PC-3 (cell line): ENCODE measurements around the gene MIP. TPM values are rescaled to one million over a fixed set of nuclear protein-coding genes. Genes with fewer than 3 reads are reported as not detected.

Source experiments
- ATAC-seq: fragments of 200-7000 bp; cut with Tn5 transposase; 2 replicates; pipeline ENCODE4 v1.9.1; 2020; ENCODE audit warnings: mild to moderate bottlenecking, moderate library complexity
- BruUV-seq: library from RNA; stranded (reverse); fragments of 400-500 nt; replicated peaks from 2 replicates; lab custom pipeline; 2021; lab: Mats Ljungman, UMichigan
- CTCF ChIA-PET: fragments of 300-600 bp; sonication (Branson Sonifier 250); formaldehyde crosslinking; loops from one replicate; lab custom pipeline; 2022; ENCODE audit warnings: antibody characterized with exemption; lab: Charles Lee
- POLR2A ChIA-PET: fragments of 300-600 bp; sonication (Branson Sonifier 250); formaldehyde crosslinking; loops from one replicate; lab custom pipeline; 2022; ENCODE audit warnings: antibody characterized with exemption; ENCODE audit not compliant: unreplicated experiment; lab: Charles Lee
- DNase-seq: peaks from one replicate; pipeline ENCODE4 v3.0.0-alpha.2; 2015
- H2AFZ ChIP-seq: fragments of 300-600 bp; sonication (generic); 2 replicates; pipeline ENCODE4 v1.6.0; 2016; ENCODE audit warnings: antibody characterized with exemption, low read length
- H3F3A ChIP-seq: fragments of 300-600 bp; sonication (generic); one replicate; pipeline ENCODE4 v1.6.0; 2017; ENCODE audit warnings: antibody characterized with exemption, low read length, control low read depth, mild to moderate bottlenecking; ENCODE audit not compliant: unreplicated experiment
- H3K27ac ChIP-seq: fragments of 300-600 bp; sonication (generic); 2 replicates; pipeline ENCODE4 v1.5.1; 2016; ENCODE audit warnings: mild to moderate bottlenecking, low read length
- H3K27me3 ChIP-seq: fragments of 300-600 bp; sonication (generic); 2 replicates; pipeline ENCODE4 v1.6.1; 2016; ENCODE audit warnings: low read length, mixed read lengths
- H3K36me3 ChIP-seq: fragments of 300-600 bp; sonication (generic); 2 replicates; pipeline ENCODE4 v1.6.1; 2016; ENCODE audit warnings: low read depth, mixed run types, low read length, mixed read lengths
- H3K4me1 ChIP-seq: fragments of 300-600 bp; sonication (generic); 2 replicates; pipeline ENCODE4 v1.5.1; 2016; ENCODE audit warnings: low read length; ENCODE audit not compliant: insufficient read depth
- H3K4me2 ChIP-seq: fragments of 300-600 bp; sonication (generic); 2 replicates; pipeline ENCODE4 v1.6.0; 2016; ENCODE audit warnings: low read length
- H3K4me3 ChIP-seq: fragments of 300-600 bp; sonication (generic); 2 replicates; pipeline ENCODE4 v1.5.1; 2016; ENCODE audit warnings: mild to moderate bottlenecking, low read length, mixed read lengths
- H3K79me2 ChIP-seq: fragments of 300-600 bp; sonication (generic); 2 replicates; pipeline ENCODE4 v1.6.1; 2017; ENCODE audit warnings: low read length, mixed read lengths
- H3K9ac ChIP-seq: fragments of 300-600 bp; sonication (generic); 2 replicates; pipeline ENCODE4 v1.6.0; 2016; ENCODE audit warnings: mild to moderate bottlenecking, low read length
- H3K9me2 ChIP-seq: fragments of 300-600 bp; sonication (generic); replicated peaks from 2 replicates; pipeline ENCODE4 v1.6.1; 2016; ENCODE audit warnings: mixed run types, low read length, mixed read lengths
- H3K9me3 ChIP-seq: fragments of 300-600 bp; sonication (generic); 2 replicates; pipeline ENCODE4 v1.6.1; 2016; ENCODE audit warnings: low read length, mixed read lengths
- H4K20me1 ChIP-seq: fragments of 300-600 bp; sonication (generic); 2 replicates; pipeline ENCODE4 v1.6.1; 2016; ENCODE audit warnings: low read length, mixed read lengths
- EZH2 ChIP-seq: fragments of 300-600 bp; sonication (generic); IDR thresholded peaks from one replicate; pipeline ENCODE4 v1.6.1; 2017; ENCODE audit warnings: antibody characterized with exemption, mild to moderate bottlenecking, low read length; ENCODE audit not compliant: unreplicated experiment
- EZH2phosphoT487 ChIP-seq: fragments of 300-600 bp; sonication (generic); IDR thresholded peaks from 2 replicates; pipeline ENCODE4 v1.6.1; 2018; ENCODE audit warnings: mild to moderate bottlenecking, antibody characterized with exemption, low read length, borderline replicate concordance
- intact Hi-C: fragments of 100-400 bp; cut with micrococcal nuclease; formaldehyde crosslinking; loops from 2 replicates; pipeline ENCODE4 v1.9.0; 2023
- total RNA-seq: library from RNA; depleted of rRNA; stranded (reverse); fragments of >200 nt; gene quantifications from 2 replicates; pipeline ENCODE4 v1.2.3, GENCODE V29; 2014
- TF ChIP-seq, protein P1 (sequence below): fragments of 300-600 bp; sonication (generic); conservative IDR thresholded peaks from 2 replicates; pipeline ENCODE4 v1.5.1; 2017; ENCODE audit warnings: antibody characterized with exemption, low read depth, mild to moderate bottlenecking, low read length

Gene MIP
- total RNA-seq, 1 experiment from 2014 or later: not detected

- Histone ChIP-seq H3K4me2 (peak overlapping the region; percentile 100), H3K27ac (no peak overlapping the region), H3K27me3 (no peaks in the 10 kb centered on the region), H2AFZ (peak overlapping the region; percentile 96; the same call in 1 of the 2 replicates), H3F3A (no peaks in the 10 kb centered on the region), H3K79me2 (no peaks in the 10 kb centered on the region), H3K9me3 (no peaks in the 10 kb centered on the region), H3K4me3 (no peak overlapping the region), H3K36me3 (no peaks in the 10 kb centered on the region), H3K4me1 (peaks cover 5% of the 10 kb centered on the region; the same call in 1 of the 2 replicates), H4K20me1 (no peaks in the 10 kb centered on the region), H3K9me2 (no peaks in the 10 kb centered on the region), H3K9ac (no peak overlapping the region)
- CTCF ChIA-PET: no interaction called here
- intact Hi-C loops: no loop called here
- TF ChIP-seq EZH2 (no peak), EZH2phosphoT487 (no peak)
- TF ChIP-seq, protein P1, sequence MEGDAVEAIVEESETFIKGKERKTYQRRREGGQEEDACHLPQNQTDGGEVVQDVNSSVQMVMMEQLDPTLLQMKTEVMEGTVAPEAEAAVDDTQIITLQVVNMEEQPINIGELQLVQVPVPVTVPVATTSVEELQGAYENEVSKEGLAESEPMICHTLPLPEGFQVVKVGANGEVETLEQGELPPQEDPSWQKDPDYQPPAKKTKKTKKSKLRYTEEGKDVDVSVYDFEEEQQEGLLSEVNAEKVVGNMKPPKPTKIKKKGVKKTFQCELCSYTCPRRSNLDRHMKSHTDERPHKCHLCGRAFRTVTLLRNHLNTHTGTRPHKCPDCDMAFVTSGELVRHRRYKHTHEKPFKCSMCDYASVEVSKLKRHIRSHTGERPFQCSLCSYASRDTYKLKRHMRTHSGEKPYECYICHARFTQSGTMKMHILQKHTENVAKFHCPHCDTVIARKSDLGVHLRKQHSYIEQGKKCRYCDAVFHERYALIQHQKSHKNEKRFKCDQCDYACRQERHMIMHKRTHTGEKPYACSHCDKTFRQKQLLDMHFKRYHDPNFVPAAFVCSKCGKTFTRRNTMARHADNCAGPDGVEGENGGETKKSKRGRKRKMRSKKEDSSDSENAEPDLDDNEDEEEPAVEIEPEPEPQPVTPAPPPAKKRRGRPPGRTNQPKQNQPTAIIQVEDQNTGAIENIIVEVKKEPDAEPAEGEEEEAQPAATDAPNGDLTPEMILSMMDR: no peak
- no peak for DNase-seq
- POLR2A ChIA-PET: no interaction called here
- no peak for ATAC-seq
- BruUV-seq: no TSS peak
These were observed 32.2 kb upstream of the MIP start for GRCh38 chr12:56486694-56487093.

- DNase-seq: no peak
- BruUV-seq: no TSS peak
- Histone ChIP-seq H3K27ac (no peak overlapping the region), H4K20me1 (no peaks in the 10 kb centered on the region), H3K27me3 (no peaks in the 10 kb centered on the region), H3K9ac (no peak overlapping the region), H3K4me3 (no peak overlapping the region), H3K36me3 (no peaks in the 10 kb centered on the region), H2AFZ (no peak overlapping the region), H3K4me1 (peaks cover 5% of the 10 kb centered on the region; the same call in 1 of the 2 replicates), H3K9me3 (no peaks in the 10 kb centered on the region), H3K9me2 (no peaks in the 10 kb centered on the region), H3K79me2 (no peaks in the 10 kb centered on the region), H3F3A (no peaks in the 10 kb centered on the region), H3K4me2 (no peak overlapping the region)
- POLR2A ChIA-PET: no interaction called here
- no peak for ATAC-seq
- CTCF ChIA-PET: no interaction called here
- TF ChIP-seq, protein P1: no peak
- no peak for TF ChIP-seq EZH2phosphoT487
- no peak for TF ChIP-seq EZH2
- intact Hi-C loops: no loop called here
These were observed 30.1 kb upstream of the MIP start for GRCh38 chr12:56484566-56484965.

DNA sequence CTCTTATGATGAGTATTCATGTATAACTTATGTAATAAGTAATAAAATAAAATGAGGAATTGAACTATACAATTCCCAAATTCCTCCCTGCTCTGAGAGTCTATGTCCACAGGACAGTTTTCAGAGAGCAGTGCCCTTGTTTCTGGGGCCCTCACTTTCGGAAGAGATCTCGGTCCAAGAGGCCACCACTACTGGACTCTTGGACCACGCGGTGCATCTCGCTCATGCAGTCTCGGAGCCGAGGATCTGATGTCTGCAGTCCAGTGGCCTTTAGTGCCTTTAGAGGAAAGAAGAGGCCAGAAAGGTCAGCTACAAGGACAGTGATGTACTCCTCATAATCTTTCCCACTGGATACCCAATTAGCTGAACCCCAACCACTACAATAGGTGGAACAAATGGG, 25.2 kb upstream of the MIP start:
- Histone ChIP-seq H3K79me2 (no peaks in the 10 kb centered on the region), H3K4me3 (no peak overlapping the region), H3K9me2 (no peaks in the 10 kb centered on the region), H3K27ac (no peak overlapping the region), H3K36me3 (no peaks in the 10 kb centered on the region), H2AFZ (no peak overlapping the region), H3F3A (no peaks in the 10 kb centered on the region), H3K9me3 (no peaks in the 10 kb centered on the region), H3K9ac (no peak overlapping the region), H3K27me3 (no peaks in the 10 kb centered on the region), H4K20me1 (no peaks in the 10 kb centered on the region), H3K4me1 (no peaks in the 10 kb centered on the region), H3K4me2 (no peak overlapping the region)
- ChIA-PET POLR2A (no interaction called here), CTCF (no interaction called here)
- BruUV-seq: no TSS peak
- TF ChIP-seq EZH2 (no peak), EZH2phosphoT487 (no peak)
- TF ChIP-seq, protein P1: no peak
- no peak for ATAC-seq
- no peak for DNase-seq
- intact Hi-C loops: no loop called here
